HG03039 (cell line): ENCODE results near the gene PTPRU.

Experiments used
- ATAC-seq: cut with Tn5 transposase; IDR thresholded peaks from one replicate; pipeline ENCODE4 v1.9.1; 2021; ENCODE audit warnings: mild to moderate bottlenecking, moderate library complexity; ENCODE audit not compliant: unreplicated experiment

The PTPRU gene

DNA sequence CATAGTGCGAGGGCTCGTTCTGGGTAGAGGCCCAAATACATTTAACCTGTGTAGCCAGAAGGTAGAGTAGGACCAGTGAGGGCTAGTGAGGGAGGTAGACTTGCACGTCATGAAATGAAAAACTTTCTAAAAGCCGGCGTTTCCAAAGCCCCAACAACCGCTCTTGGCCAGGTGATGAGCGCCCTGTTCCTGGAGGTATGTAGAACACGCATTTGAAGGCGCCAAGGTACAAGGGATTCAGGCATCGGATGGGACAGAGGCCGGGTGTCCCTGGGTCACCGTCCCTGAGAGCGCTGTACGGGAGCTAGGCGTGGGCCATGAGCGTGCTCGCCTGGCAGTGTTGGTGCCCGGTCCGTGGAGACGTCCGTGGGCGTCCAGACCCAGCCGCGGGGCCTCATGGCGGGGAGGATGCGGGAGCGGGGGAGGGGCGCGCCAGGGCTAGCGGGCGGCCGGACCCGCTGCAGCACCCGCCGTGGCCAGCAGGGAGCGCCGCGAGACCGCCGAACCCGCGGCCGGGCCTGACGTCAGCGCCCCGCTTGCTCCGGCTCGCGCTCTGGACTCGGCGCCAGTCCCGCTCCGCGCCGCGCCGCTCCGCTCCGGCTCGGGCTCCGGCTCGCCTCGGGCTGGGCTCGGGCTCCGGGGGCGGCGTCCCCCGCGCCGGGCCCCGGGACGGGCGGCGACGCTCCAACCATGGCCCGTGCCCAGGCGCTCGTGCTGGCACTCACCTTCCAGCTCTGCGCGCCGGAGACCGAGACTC, at the start of gene PTPRU:
PTPRU (plus strand) TSS at position 568 of the 757 bp plus-strand sequence; CDS start at position 691, 123 bp downstream.
- ATAC-seq, result peak; percentile 75

DNA sequence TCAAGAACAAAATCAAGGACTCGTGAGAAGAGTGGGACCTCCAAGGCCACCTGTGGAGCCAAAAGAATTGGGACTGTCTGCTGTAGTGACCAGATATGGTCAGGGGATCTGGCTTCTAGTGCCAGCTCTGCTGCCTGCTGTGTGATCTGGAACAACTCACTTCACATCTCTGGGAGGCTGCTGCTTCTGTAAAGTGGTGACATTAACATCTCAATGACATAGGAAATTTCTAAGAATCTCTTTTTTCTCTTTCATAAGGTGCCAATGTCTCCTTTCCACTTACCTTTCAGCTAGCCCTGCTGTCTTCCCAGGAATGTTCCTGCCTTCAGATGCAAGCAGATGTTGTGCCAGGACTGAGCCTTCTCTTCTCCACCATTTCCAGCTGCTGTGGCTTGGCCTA, 49.6 kb upstream of the PTPRU start:
- no peak for ATAC-seq

DNA sequence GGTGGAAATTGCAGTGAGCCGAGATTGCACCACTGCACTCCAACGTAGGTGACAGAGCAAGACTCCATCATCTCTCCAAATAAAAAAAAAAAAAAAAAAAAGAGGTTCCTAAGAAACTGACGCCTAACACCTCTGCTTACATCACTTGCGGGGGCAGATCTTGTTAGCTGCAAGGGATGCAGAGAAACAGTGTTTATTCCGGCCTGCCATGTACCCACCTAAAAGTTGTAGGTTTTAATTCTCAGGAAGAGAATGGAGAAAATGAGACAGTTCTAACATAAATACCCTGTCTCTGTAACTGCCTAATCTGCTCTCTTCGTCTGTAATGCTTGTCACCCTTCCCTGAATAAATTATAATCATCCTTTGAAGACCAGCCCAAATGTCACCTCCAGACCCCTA, 45.6 kb upstream of the PTPRU start:
- ATAC-seq, result no peak

DNA sequence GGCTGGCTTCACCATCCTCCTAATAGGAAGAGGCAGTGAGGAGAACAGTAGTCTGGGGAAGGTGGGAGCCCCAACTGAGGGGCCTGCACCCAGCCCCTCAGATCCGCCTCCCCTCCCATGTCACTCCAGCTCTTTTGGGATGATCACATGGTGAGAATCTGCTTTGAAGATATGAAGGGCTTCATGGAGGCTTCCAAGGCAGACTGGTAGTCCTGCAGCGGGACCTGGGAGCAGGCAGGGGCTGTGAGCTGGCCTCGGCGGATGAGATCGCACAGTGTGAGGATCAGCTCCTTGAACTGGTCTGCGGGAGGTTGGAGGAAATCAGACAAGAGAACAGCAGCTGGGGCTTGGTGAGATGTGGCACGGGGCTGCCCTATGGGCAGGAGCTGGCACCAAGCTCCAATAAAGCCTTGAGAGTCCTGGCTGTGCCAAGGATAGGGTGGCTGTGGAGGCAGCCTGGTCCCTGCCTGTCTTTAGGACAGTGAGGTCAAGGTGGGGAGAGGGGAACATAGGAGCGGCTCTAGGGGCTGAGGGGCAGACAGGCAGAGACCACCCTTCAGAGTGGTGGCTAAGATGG, 42.4 kb upstream of the PTPRU start:
- no peak for ATAC-seq

DNA sequence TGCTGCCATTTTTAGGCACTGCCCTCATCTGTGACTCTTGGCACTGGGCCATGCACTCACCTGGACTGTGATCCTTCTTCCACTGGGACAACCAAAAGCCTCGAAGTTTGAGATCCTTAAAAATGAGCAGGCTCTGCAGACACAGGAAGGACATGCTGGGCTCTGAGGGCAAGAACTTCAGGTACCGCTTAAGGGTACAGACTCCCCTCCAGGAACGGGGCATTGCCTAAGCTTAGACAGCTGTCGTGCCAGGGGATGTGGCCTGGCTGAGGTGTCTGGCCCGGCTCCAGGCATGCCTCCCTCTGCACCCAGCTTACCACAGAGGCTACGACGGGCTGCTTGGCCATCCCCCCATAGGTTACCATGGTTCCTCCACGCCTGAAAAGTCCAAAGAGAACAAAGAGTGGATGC, 40.4 kb upstream of the PTPRU start:
- no peak for ATAC-seq

DNA sequence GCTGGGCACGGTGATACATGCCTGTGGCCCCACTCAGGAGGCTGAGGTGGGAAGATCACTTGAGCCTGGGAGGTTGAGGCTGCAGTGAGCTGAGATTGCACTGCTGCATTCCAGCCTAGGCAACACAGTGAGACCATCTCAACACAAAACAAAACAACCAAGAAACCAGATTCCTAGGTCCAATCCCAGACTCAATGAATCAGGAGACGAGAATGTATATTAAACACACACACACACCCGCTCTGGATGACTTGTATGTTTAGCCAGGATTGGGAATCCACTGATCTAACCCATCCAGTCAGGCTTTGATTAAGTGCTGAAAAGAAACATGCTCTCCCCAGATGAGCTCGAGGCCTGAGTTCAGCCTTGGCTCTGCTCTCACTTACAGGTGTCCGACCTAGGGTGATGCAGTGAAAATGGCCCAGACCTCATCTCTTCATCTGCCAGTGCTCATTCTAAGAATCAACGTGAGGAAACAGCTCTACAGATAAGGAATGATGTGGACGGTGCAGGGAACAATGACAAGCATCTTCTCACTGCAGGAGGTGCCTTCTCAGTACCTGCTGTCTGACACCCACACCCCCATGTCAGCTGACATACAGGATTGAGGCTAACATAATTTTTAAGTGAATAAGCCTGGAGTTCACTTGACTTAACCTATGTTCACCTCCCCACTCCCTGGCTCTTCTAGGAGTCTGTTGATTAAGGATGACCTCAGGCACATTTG, 39.3 kb upstream of the PTPRU start:
- no peak for ATAC-seq

DNA sequence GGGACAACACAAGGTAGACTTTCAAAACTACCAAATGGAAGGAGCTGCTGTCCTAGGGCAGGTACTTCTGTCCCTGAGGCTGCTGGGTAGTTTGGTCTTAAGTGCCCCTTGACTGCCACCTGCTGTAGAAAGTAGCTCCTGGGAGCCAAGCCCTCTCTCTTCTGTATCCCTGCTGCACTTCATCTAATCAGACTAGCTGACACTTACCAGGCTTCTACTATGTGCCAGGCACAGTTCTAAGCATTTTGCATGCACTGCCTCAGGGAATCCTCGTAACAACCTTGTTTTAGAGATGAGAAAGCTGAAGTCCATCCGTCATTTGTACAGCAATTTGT, 38.8 kb upstream of the PTPRU start:
- ATAC-seq, result no peak

DNA sequence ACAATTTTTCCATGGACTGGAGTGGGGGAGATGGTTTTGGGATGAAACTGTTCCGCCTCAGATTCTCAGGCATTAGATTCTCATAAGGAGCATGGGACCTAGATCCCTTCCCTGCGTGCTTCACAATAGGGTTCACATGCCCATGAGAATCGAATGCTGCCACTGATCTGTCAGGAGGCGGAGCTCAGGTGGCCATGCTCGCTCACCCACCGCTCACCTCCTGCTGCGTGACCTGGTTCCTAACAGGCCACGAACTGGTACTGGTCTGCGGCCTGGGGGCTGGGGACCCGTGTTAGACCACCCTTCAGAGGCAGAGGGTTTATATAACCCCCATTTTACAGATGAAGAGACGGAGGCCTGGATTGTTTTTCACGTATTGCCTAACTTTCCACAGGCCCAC, 38.3 kb upstream of the PTPRU start:
- ATAC-seq, result no peak

DNA sequence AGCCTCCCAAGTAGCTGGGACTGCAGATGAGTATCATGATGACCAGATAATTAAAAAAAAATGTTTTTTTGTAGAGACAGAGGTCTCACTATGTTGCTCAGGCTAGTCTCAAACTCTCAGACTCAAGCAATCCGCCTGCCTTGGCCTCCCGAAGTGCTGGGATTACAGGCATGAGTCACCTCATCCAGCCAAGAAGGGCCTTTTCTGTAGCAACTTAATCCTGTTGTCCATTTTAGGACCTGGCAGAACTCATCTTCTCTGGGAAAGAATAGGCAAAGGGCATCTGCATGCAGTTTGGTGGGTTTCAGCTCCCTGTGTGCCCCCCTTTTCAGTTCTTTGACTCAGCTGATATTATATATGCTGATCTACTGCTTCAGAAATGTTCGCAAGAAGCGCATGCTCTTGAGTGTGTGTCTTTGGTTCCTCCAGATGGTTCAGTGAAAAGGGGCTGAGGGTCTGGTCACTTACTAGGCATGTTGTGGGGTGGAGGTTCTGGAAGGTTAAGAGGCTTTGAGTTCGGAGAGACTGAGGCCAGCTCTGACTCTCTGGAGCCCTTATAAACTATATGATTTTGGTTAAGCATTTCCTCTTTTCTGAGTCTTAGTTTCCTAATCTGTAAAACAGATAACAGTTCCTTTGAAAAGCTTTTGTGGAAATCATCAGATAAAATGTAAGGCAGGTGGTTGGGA, 35.3 kb upstream of the PTPRU start:
- ATAC-seq, result no peak

DNA sequence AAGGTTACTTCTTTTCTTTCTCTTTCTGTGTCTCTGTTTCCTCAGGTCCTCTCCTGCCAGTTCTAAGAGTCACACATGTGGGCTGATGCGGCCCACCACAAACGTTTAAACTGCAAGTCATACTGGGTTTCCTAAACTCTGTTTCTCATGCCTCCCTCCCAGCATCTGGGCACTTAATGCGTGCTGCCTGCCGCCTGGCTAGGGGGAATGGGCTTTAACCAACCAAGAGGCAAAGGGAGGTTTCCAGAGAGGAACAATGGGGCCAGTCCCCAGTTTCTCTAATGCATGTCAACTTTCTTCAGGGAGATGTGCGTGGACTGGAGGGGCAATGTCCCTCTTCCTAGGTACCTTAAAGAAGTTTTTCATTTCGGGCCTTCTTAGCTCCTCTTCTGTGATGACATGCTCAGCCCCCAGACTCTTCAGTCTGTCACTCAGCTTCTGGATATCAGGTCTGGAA, 34.7 kb upstream of the PTPRU start:
- no peak for ATAC-seq

DNA sequence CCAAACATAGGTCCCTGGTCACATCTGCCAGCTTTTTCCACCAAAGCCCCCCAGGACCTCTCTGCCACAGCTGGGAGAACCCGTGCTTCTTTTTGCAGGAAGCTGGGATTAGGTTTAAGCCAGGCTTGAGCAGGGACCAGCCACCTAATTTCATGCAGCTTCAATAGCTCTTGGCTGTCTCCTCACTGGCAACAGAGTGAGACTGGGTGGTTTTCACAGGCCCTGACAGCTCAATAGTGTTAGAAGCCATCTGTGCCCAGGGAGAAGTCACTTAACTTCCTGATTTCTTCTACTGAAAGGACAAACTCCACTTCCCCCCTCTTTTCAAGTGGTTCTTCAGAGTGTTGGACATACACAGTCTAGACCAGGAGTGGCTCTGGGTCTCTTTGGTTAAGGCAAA, 34.3 kb upstream of the PTPRU start:
- no peak for ATAC-seq

DNA sequence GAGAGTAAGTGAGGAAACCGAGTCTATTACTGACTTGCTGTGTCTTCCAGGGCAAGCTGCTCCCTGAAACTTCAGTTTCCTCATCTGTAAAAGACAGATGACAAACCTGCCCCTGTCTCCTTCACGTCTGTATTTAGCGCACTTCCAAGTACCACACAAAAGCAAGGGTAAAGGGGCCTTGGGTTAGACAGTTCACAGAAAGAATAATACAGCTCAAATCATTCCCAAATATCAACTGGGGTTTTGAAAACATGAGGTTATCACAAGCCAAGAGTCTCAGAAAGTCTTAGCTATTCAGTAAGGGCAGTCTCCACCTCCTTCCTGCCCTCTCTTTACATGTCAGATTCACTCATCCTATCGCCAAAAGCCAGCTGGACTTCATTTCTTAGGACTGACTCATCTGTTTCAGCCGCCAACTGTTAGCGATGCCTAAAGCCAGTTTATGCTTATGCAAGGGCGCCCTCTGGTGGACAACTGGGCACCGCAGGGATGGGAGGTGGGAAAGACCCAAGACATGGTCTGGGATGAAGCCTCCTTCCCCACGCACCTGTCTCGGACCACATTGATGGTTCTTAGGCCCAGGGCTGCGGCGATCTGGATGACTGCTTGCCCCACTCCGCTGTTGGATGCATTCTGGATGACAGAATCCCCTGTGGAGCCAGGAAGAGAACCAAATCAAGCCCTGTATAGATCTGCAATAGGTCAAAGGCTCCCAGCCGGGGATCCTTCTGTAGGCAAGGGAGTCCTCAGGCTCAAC, 33.6 kb upstream of the PTPRU start:
- no peak for ATAC-seq

DNA sequence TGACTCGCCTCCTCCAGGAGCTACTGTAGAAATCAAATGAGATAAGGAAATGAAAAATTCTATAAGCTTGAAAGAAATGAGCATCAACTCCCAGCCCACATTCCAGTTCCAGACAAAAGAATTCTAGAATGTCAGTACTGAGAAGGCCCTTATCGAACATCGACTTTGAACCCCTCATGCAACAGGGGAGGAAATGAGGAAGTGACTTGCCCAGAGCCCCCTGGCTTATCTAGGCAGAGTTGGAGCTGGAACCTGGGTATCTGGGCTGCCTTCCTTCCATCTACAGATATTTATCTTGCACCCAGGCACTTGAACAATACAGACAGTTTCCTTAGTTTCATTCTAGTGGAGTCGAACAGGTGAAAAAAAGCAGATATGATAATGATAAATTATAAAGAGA, 27.9 kb upstream of the PTPRU start:
- ATAC-seq, result no peak

DNA sequence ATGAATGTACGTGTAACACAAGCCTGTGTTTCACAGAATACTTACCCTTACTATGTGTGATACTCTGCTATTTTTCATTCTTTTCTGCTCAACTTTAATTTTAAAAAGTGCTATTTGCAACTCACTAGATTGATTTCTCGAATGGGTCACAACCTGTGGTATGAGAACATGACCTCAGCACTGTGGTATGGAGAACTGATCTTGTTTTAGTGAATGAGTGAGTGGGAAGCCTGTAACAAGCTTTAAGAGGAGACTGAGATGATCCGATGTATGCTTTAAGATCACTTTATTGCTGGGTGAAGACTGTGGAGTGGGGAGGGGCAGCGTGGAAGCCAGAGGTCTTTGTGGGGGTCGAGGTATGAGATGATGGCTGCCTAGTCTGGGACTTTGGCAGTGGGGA, 27.1 kb upstream of the PTPRU start:
- ATAC-seq, result no peak

DNA sequence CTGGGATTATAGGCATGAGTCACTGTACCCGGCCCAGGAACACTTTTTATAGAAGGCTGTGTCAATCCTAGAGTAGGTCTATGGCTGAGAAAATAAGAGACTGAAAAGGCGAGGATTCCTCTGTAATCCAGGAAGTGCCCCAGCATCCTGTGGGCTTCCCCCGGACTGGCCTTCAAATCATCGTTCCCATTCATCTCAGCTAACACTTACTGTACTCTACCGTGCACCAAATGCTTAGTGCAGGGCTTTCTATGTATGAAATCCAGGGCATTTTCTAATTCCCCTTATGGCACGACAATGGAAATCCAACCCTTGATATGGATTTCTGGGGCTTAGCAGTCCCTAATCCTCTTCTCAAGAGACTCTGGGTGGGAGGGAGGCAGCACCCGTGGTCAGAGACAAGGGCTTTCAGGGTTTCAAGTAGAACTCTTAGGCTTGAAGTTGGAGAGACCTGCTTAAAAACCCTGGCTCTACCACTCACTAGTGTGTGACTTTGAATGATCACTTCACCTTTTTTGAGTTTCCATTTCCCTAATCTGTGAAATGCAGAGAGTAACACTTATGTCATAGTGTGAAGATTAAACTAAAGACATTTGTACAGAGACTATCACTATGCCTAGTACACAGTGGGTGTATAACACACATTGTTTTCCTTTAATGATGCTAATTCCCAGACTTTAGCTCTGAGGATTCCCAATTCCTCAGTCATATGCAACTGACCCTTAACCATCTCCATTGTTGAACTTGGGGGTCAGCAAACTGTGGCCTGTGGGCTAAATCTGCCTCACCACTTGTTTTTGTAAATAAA, 25.8 kb upstream of the PTPRU start:
- no peak for ATAC-seq

DNA sequence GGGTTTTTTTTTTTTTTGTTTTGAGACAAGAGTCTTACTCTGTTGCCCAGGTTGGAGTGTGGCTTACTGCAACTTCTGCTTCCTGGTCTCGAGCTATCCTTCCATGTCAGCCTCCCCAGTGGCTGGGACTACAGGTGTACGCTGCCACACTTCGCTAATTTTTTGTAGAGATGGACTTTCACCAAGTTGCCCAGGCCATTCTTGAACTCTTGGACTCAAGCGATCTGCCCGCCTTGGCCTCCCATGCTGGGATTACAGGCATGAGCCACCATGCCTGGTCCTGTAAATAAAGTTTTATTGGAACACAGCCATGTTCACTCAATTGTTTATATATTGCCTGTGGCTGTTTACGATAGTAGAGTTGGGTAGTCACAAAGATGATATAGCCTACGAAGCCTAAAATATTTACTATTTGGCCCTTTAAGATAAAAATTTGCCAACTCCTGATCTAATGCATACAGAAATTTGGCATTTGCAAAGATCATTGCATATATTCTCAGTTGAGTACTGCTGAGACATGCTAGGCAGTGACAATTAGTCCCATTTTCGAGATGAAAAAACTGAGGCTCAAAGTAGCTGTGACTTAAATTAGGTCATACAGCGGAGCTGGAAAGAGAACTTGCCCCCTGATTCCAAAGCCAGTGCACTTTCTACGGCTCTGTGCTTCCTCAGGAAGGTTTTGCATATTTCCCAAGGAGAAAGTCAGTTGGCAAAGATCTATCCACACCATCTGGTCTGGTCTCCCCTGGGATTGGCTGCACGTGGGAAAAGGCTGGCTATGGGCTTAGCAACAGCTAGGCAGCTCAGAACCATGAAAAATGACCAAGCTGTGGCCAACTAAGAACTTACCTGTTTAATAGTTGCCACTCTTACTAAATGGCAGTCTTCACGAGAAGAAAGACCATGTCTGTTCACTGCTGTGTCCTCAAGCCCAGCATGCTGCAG, 25.0 kb upstream of the PTPRU start:
- no peak for ATAC-seq

DNA sequence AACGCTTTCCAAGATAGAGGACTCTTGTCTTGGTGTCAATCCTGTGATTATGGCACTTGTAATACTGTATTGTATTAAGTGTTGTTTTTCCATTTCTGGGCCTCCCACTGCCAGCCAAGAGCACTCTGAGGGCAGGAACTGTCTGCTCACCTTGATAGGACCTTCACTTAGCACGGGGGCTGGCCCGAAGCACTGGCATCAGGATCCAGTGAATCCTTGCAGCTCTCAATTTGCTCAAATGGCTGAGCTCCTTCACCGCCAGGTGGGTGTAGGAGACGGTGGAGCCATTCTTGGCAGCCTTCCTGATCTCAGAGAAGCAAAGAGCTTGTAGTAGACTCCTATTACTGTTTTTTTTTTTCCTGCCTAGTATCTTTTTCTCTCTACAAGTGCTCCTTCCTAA, 23.3 kb upstream of the PTPRU start:
- no peak for ATAC-seq

DNA sequence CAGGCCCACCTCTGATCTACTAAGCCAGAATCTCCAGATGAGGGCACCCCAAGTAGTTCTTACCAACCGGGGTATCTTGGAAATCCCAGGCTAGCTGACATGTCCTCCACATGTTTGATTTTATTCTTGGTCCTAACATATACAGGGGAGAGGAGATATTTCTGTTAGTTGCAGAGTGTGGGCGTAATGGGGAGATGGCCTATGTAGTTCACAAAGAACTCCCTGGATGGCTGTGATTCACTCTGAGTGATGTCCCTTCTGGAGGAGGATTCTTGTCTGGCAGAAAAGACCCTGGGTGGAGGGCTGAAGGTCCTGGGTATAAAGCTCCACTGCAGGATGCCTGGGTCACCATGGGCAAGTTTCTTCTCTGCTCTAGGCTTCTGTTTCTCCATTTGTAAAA, 18.7 kb upstream of the PTPRU start:
- no peak for ATAC-seq

DNA sequence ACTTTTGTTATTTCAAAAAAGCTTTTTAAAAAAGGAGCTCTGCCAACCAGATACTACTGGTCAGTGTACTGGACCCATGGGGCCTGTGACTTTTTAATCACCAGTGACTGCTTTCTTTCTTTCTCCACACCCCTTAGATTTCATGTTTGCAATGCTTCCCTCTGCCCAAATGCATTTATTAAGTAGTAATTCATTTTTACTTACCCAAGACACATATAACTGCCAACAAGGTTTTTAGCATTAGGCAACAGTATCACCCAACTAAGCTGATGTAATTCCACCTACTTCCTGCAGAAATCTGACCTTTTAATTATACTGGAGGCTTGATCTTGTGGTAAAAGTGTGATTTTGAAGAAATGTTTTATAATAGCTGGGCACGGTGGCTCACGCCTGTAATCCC, 18.1 kb upstream of the PTPRU start:
- no peak for ATAC-seq
